MM.1S (cell line): ENCODE data around the gene CASP4.

Experiments used
- DNase-seq: peaks from one replicate; pipeline ENCODE4 v3.0.0-alpha.2; 2015
- H2AFZ ChIP-seq: fragments of 300-600 bp; sonication (generic); 2 replicates; pipeline ENCODE4 v1.6.0; 2016; ENCODE audit warnings: antibody characterized with exemption, low read length
- H3F3A ChIP-seq: fragments of 300-600 bp; sonication (generic); 2 replicates; pipeline ENCODE4 v1.6.1; 2016; ENCODE audit warnings: mild to moderate bottlenecking, antibody characterized with exemption, low read length, moderate library complexity, mixed read lengths; ENCODE audit not compliant: insufficient read depth
- H3K27ac ChIP-seq: fragments of 300-600 bp; sonication (generic); 2 replicates; pipeline ENCODE4 v1.5.1; 2016; ENCODE audit warnings: mild to moderate bottlenecking, low read length
- H3K27me3 ChIP-seq: fragments of 300-600 bp; sonication (generic); replicated peaks from 2 replicates; pipeline ENCODE4 v1.6.0; 2016; ENCODE audit warnings: low read length; ENCODE audit not compliant: insufficient read depth
- H3K36me3 ChIP-seq: fragments of 300-600 bp; sonication (generic); replicated peaks from 2 replicates; pipeline ENCODE4 v1.6.1; 2016; ENCODE audit warnings: mild to moderate bottlenecking, low read length, mixed read lengths; ENCODE audit not compliant: insufficient read depth
- H3K4me1 ChIP-seq: fragments of 300-600 bp; sonication (generic); 2 replicates; pipeline ENCODE4 v1.6.1; 2016; ENCODE audit warnings: low read length, mixed read lengths
- H3K4me2 ChIP-seq: fragments of 300-600 bp; sonication (generic); 2 replicates; pipeline ENCODE4 v1.6.0; 2016; ENCODE audit warnings: low read depth, low read length
- H3K4me3 ChIP-seq: fragments of 300-600 bp; sonication (generic); 2 replicates; pipeline ENCODE4 v1.5.1; 2016; ENCODE audit warnings: low read length, mixed read lengths
- H3K79me2 ChIP-seq: fragments of 300-600 bp; sonication (generic); 2 replicates; pipeline ENCODE4 v1.6.1; 2016; ENCODE audit warnings: mixed run types, low read length, mixed read lengths
- H3K9ac ChIP-seq: fragments of 300-600 bp; sonication (generic); 2 replicates; pipeline ENCODE4 v1.6.1; 2016; ENCODE audit warnings: low read length, mixed read lengths
- H3K9me2 ChIP-seq: fragments of 300-600 bp; sonication (generic); replicated peaks from 2 replicates; pipeline ENCODE4 v1.6.1; 2016; ENCODE audit warnings: mild to moderate bottlenecking, low read length, mixed read lengths; ENCODE audit not compliant: insufficient read depth
- H3K9me3 ChIP-seq: fragments of 300-600 bp; sonication (generic); replicated peaks from 2 replicates; pipeline ENCODE4 v1.6.1; 2016; ENCODE audit warnings: mild to moderate bottlenecking, low read length, mixed read lengths; ENCODE audit not compliant: insufficient read depth
- H4K20me1 ChIP-seq: fragments of 300-600 bp; sonication (generic); 2 replicates; pipeline ENCODE4 v1.6.1; 2016; ENCODE audit warnings: mild to moderate bottlenecking, low read length, moderate library complexity, mixed read lengths; ENCODE audit not compliant: insufficient read depth
- EZH2 ChIP-seq: fragments of 300-600 bp; sonication (generic); optimal IDR thresholded peaks from 2 replicates; pipeline ENCODE3; 2017; ENCODE audit warnings: low read depth, mild to moderate bottlenecking, antibody characterized with exemption, low read length, mixed read lengths
- EZH2phosphoT487 ChIP-seq: fragments of 300-600 bp; sonication (generic); IDR thresholded peaks from 2 replicates; pipeline ENCODE4 v1.6.1; 2018; ENCODE audit warnings: antibody characterized with exemption, low read length
- TF ChIP-seq, protein P1 (sequence below): fragments of 300-600 bp; sonication (generic); IDR thresholded peaks from 2 replicates; pipeline ENCODE4 v1.5.1; 2016; ENCODE audit warnings: antibody characterized with exemption, low read length, mixed read lengths

The CASP4 gene

DNA sequence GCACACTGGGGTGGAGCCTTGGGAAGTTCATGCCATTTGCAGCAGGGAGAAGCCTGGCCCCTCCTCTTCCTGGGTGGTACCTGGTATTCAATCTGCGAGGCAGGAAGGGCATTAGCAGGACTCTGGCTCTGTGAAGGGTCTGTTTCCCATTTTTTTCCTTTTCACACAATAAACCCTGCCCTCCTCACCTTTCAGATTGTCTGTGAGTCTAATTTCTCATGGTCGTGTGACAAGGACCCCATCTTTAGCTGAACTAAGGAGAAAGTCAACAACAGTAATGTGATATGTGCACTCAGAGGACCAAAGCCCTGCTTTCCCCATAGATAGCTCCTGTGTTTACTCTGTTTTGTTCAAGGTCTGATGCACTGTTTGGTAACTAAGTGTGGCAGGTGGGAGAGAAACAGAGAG, 26.6 kb upstream of the CASP4 start:
- no peak overlapping the region for H2AFZ ChIP-seq

DNA sequence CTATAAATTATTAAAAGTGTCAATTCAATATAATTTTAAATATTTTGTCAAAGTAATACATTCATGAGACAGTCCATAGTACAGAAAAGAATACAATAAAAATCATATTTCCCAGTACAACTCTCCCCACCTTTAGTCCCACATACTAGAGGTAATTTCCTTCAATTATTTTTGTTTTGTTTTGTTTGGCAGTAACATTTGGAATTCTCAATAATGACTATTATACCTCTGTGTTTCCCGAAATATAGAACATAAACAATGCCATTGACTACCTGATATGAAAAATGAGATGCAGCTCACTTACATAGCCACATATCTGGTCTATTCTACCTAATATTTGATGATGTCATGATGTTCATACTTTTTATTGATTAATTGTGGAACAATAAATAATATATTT, 24.4 kb upstream of the CASP4 start:
- Histone ChIP-seq H3K4me3 (no peak overlapping the region), H3K9me2 (no peaks in the 10 kb centered on the region), H3K4me2 (no peak overlapping the region), H4K20me1 (no peaks in the 10 kb centered on the region), H3K36me3 (no peaks in the 10 kb centered on the region), H3F3A (no peaks in the 10 kb centered on the region), H3K9ac (no peak overlapping the region), H2AFZ (no peak overlapping the region), H3K27ac (no peak overlapping the region), H3K4me1 (no peaks in the 10 kb centered on the region), H3K27me3 (no peaks in the 10 kb centered on the region), H3K9me3 (no peaks in the 10 kb centered on the region), H3K79me2 (no peaks in the 10 kb centered on the region)
- DNase-seq = no peak
- TF ChIP-seq, protein P1, sequence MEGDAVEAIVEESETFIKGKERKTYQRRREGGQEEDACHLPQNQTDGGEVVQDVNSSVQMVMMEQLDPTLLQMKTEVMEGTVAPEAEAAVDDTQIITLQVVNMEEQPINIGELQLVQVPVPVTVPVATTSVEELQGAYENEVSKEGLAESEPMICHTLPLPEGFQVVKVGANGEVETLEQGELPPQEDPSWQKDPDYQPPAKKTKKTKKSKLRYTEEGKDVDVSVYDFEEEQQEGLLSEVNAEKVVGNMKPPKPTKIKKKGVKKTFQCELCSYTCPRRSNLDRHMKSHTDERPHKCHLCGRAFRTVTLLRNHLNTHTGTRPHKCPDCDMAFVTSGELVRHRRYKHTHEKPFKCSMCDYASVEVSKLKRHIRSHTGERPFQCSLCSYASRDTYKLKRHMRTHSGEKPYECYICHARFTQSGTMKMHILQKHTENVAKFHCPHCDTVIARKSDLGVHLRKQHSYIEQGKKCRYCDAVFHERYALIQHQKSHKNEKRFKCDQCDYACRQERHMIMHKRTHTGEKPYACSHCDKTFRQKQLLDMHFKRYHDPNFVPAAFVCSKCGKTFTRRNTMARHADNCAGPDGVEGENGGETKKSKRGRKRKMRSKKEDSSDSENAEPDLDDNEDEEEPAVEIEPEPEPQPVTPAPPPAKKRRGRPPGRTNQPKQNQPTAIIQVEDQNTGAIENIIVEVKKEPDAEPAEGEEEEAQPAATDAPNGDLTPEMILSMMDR = no peak
- TF ChIP-seq EZH2 = no peak
- TF ChIP-seq EZH2phosphoT487 = no peak

More for the DNA sequence above, 26.6 kb upstream of the CASP4 start:
- Histone ChIP-seq H3K79me2 (no peaks in the 10 kb centered on the region), H3K9ac (no peak overlapping the region), H3F3A (no peaks in the 10 kb centered on the region), H3K4me2 (no peak overlapping the region), H3K9me2 (no peaks in the 10 kb centered on the region), H3K4me1 (no peaks in the 10 kb centered on the region), H3K27ac (no peak overlapping the region), H4K20me1 (no peaks in the 10 kb centered on the region), H3K4me3 (no peak overlapping the region), H3K27me3 (no peaks in the 10 kb centered on the region), H3K36me3 (no peaks in the 10 kb centered on the region), H3K9me3 (no peaks in the 10 kb centered on the region)
- TF ChIP-seq, protein P1 = no peak
- TF ChIP-seq EZH2phosphoT487 = no peak
- no peak for TF ChIP-seq EZH2
- DNase-seq = no peak

DNA sequence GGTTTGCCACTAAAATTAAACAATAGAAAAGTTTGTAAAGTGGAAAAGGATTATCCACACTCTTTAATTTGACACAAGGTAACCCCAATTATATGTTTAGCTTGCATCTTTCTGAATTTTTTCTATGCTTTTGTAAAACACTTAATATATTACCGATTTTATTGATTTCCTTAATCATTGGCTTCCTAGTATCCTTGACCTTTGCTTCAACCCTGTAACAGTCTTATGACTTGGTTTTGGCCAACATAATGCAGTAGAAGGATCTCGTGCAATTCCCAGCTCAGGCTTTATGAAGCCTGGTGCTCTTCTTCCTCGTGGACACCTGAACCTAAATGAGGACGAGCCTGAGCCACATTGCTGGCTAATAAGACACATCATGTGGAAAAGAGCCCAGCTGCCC, 23.6 kb upstream of the CASP4 start:
- Histone ChIP-seq H3K4me1 (no peaks in the 10 kb centered on the region), H3K9me2 (no peaks in the 10 kb centered on the region), H4K20me1 (no peaks in the 10 kb centered on the region), H3K36me3 (no peaks in the 10 kb centered on the region), H3K27ac (no peak overlapping the region), H2AFZ (no peak overlapping the region), H3K9me3 (no peaks in the 10 kb centered on the region), H3K27me3 (no peaks in the 10 kb centered on the region), H3F3A (no peaks in the 10 kb centered on the region), H3K4me3 (no peak overlapping the region), H3K79me2 (no peaks in the 10 kb centered on the region), H3K4me2 (no peak overlapping the region), H3K9ac (no peak overlapping the region)
- DNase-seq = no peak
- TF ChIP-seq EZH2 (no peak), EZH2phosphoT487 (no peak)
- TF ChIP-seq, protein P1 = no peak
